Stomach (tissue), 9 donors: ENCODE data around the gene KIRREL2. TPM values are rescaled to one million over a fixed set of nuclear protein-coding genes. Genes with fewer than 3 reads are reported as not detected.
A peak's percentile ranks its signal among the peaks of the same experiment; 100 is the strongest.

ENCODE experiments used
- DNase-seq, 2 donors: peaks; one replicate each; pipeline versions ENCODE4 v3.0.0 to v3.0.0-alpha.2; 2013 to 2019
- H3K27ac ChIP-seq, 5 donors: fragments of 200-600 bp in 4 of 5; sonication (generic) in 4 of 5; one replicate each; pipeline ENCODE4 v1.5.1; 2013 to 2019; ENCODE audit warnings: mild to moderate bottlenecking in 1 of 5, moderate library complexity in 1 of 5
- H3K27me3 ChIP-seq, 3 donors: fragments of 200-600 bp; sonication (generic); one replicate each; pipeline ENCODE4 v1.5.1; 2017 to 2019; ENCODE audit warnings: mixed run types in 1 of 3
- H3K36me3 ChIP-seq, 4 donors: fragments of 200-600 bp; sonication (generic); 1 replicate in 3 of 4; 2 replicates in 1 of 4; pipeline ENCODE4 v1.5.1; 2016 to 2019
- H3K4me1 ChIP-seq, 4 donors: fragments of 200-600 bp; sonication (generic); one replicate each; pipeline ENCODE4 v1.5.1; 2016 to 2019
- H3K4me3 ChIP-seq, 4 donors: fragments of 200-600 bp; sonication (generic) in 3 of 4; one replicate each; pipeline ENCODE4 v1.5.1; 2016 to 2019; ENCODE audit warnings: mild to moderate bottlenecking in 1 of 4
- H3K9me3 ChIP-seq, 4 donors: fragments of 200-600 bp; sonication (generic); one replicate each; pipeline ENCODE4 v1.5.1; 2016 to 2019
- CTCF ChIP-seq, 7 experiments: fragments of 450-650 bp in 4 of 7; fragments of 200-600 bp in 3 of 7; sonication (generic) in 3 of 7; IDR thresholded peaks; one replicate each; pipeline ENCODE4 v1.5.1; 2016 to 2019; ENCODE audit warnings: antibody characterized with exemption in 7 of 7, control low read depth in 2 of 7, mild to moderate bottlenecking in 1 of 7
- EP300 ChIP-seq: sonication (generic); formaldehyde crosslinking; IDR thresholded peaks from one replicate; pipeline ENCODE4 v1.6.1; 2017; ENCODE audit warnings: antibody characterized with exemption
- POLR2A ChIP-seq, 4 donors: fragments of 450-650 bp; IDR thresholded peaks; one replicate each; pipeline ENCODE4 v1.6.1; 2016; ENCODE audit warnings: antibody characterized with exemption in 4 of 4, control low read depth in 2 of 4, mild to moderate bottlenecking in 1 of 4, moderate library complexity in 1 of 4
- POLR2AphosphoS5 ChIP-seq, 3 donors: sonication (generic); formaldehyde crosslinking; IDR thresholded peaks; one replicate each; pipeline ENCODE4 v1.6.1; 2016; ENCODE audit warnings: antibody characterized with exemption in 3 of 3
- WGBS, 5 donors: extraction: QIAGEN DNeasy Blood & Tissue Kit in 3 of 5; methylation state at CpG; one replicate each; pipeline versions ENCODE4 v1.1.5 to v1.1.7; 2013 to 2018; 5-methylcytosine and 5-hydroxymethylcytosine counted together
- intact Hi-C: fragments of 100-400 bp; cut with DNase I; formaldehyde crosslinking; loops from one replicate; pipeline ENCODE4 v1.15.1; 2023; ENCODE audit warnings: low total_unique reads
- polyA plus RNA-seq, 3 donors: library from polyadenylated mRNA; stranded (reverse); fragments of 200-250 nt; gene quantifications; one replicate each; pipeline ENCODE4 v1.2.3, GENCODE V29; 2013
- total RNA-seq, 5 donors: library from RNA; depleted of rRNA; stranded (reverse); fragments of >200 nt; gene quantifications; one replicate each; pipeline versions ENCODE4 v1.1.0 to v1.2.3, GENCODE V29; 2014 to 2016
- donor health status: healthy with polysubstance abuse.
- donor health status: Bipolar disorder and iron deficiency.
- donor health status: healthy.

Gene KIRREL2
- total and polyA plus RNA-seq, 8 donors: 0.43 to 0.73 (median 0.61) TPM; not detected in 4

DNA sequence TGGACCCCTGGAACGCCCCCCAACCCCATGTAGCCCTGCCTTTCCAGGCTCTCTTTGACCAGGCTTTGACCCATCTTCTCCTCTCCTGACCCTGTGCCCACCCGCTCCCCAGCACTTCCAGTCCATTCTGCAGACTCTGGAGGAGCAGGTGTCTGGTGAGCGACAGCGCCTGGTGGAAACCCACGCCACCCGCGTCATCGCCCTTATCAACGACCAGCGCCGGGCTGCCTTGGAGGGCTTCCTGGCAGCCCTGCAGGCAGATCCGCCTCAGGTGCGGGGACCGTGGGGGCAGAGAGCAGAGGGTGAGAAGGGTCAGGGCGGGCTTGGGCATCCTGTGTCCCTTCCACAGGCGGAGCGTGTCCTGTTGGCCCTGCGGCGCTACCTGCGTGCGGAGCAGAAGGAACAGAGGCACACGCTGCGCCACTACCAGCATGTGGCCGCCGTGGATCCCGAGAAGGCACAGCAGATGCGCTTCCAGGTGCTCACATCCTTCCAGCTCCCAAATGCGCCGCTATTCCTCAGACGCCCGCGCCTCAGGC is 17.8 kb downstream of the KIRREL2 start:
- Histone ChIP-seq H3K4me3 (no peak overlapping the region), H3K4me1 (peaks cover 7 to 14% (median 10%) of the 10 kb centered on the region in 4 donors), H3K9me3 (no peaks in the 10 kb centered on the region), H3K27me3 (peaks cover 0 to 47% (median 11%) of the 10 kb centered on the region in 3 donors), H3K27ac (no peak overlapping the region), H3K36me3 (peaks cover 0 to 20% (median 3%) of the 10 kb centered on the region in 4 donors)
- intact Hi-C loops: no loop called here
- TF ChIP-seq EP300 (no peak), POLR2AphosphoS5 (IDR thresholded peaks at IDR 0.05) (no peak), CTCF (IDR thresholded peaks at IDR 0.05) (no peak), POLR2A (IDR thresholded peaks at IDR 0.05) (no peak)
- no peak for DNase-seq
- 90 to 96% (median 94%) methylated on average over 26 to 32 of the region's 32 CpGs for WGBS, 5 donors

DNA sequence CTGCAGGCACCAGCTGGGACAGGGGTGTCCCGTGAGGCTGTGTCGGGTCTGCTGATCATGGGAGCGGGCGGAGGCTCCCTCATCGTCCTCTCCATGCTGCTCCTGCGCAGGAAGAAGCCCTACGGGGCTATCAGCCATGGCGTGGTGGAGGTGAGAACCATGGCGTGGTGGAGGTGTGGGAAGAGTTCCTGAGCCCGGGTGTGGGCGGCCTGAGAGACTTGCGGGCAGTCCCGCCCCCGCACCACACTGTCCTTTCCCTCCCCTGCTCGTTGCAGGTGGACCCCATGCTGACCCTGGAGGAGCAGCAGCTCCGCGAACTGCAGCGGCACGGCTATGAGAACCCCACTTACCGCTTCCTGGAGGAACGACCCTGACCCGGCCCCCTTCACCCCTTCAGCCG is 22.4 kb downstream of the KIRREL2 start:
- no peak overlapping the region for H3K27ac ChIP-seq
- peaks cover 0 to 10% (median 2%) of the 10 kb centered on the region in 4 donors for H3K4me1 ChIP-seq
- H3K36me3 ChIP-seq: peaks cover 0 to 20% (median 0%) of the 10 kb centered on the region in 4 donors
- no peak for DNase-seq
- TF ChIP-seq EP300 (no peak), POLR2AphosphoS5 (IDR thresholded peaks at IDR 0.05) (no peak), CTCF (IDR thresholded peaks at IDR 0.05) (no peak), POLR2A (IDR thresholded peaks at IDR 0.05) (no peak)
- H3K9me3 ChIP-seq: no peaks in the 10 kb centered on the region
- intact Hi-C loops: no loop called here
- WGBS, 5 donors: 47 to 69% (median 61%) methylated on average over 15 to 23 of the region's 23 CpGs
- peaks cover 0 to 24% (median 0%) of the 10 kb centered on the region in 3 donors for H3K27me3 ChIP-seq
- no peak overlapping the region for H3K4me3 ChIP-seq

- TF ChIP-seq POLR2AphosphoS5 (IDR thresholded peaks at IDR 0.05) (peak in 1 of 3 donors; percentile 67), EP300 (no peak)
- Histone ChIP-seq H3K9me3 (no peaks in the 10 kb centered on the region), H3K27ac (no peak overlapping the region), H3K4me1 (peaks cover 0 to 10% (median 2%) of the 10 kb centered on the region in 4 donors), H3K4me3 (no peak overlapping the region), H3K36me3 (peaks cover 0 to 13% (median 0%) of the 10 kb centered on the region in 4 donors), H3K27me3 (peaks cover 0 to 24% (median 0%) of the 10 kb centered on the region in 3 donors)
- WGBS, 5 donors: 2 to 5% (median 4%) methylated on average over 20 to 28 of the region's 28 CpGs
- DNase-seq: peak; percentile 89 to 95
- intact Hi-C loops: loop anchor here (5.0 kb wide), 1 partner anchor 52 kb away; no protein-coding TSS in a partner anchor
These were observed 23.1 kb downstream of the KIRREL2 start for GRCh38 chr19:35879770-35880317.

DNA sequence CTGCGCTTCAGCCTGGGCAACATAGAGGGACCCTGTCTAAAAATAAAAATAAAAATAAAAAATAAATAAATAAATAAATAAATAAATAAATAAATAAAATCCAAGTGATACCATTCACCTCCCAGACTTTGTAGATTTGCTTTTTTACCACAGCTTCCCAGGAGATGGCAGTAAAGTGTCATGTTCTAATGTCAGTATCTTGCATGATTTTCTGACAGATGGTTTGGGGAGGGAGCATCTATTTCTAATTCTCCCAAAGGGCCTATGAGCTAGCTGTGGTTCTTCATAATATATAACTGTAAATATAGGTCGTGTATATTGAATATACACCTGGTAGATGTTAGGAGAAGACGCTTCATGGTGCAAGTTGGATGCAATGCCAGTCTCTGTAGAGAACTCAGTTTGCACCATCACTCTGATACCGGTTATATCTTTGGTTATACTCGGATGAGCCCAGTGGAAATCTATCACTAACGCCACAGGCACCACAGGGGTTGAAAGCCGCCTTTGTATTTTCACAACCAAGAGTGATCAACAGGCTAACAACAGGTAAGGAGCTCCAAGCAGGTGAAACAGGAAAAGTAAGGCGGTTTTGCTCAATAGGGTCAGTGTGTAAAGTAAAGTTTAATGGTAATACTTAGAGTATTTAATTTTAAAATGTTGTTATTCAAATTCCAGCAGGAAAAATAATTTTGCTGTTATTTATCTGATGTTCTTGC is 25.6 kb downstream of the KIRREL2 start:
- intact Hi-C loops: loop anchor here (5.0 kb wide), 1 partner anchor 50 kb away; no protein-coding TSS in a partner anchor
- Histone ChIP-seq H3K36me3 (peaks cover 0 to 9% (median 6%) of the 10 kb centered on the region in 4 donors), H3K4me1 (peaks cover 0 to 10% (median 2%) of the 10 kb centered on the region in 4 donors), H3K9me3 (no peaks in the 10 kb centered on the region), H3K27ac (no peak overlapping the region), H3K27me3 (peaks cover 0 to 24% (median 0%) of the 10 kb centered on the region in 3 donors), H3K4me3 (no peak overlapping the region)
- 21 to 29% (median 24%) methylated on average over 8 of the region's 8 CpGs for WGBS, 5 donors
- DNase-seq: peak in 1 of 2 donors; percentile 90
- TF ChIP-seq POLR2AphosphoS5 (IDR thresholded peaks at IDR 0.05) (no peak), EP300 (no peak), POLR2A (IDR thresholded peaks at IDR 0.05) (no peak), CTCF (IDR thresholded peaks at IDR 0.05) (peak in 5 of 7 experiments; percentile 35 to 64 (median 49))
